K562 (cell line): ENCODE results near the gene SLCO3A1.

Source experiments
- EHMT2 ChIP-seq: fragments of 450-650 bp; IDR thresholded peaks from 2 replicates; pipeline ENCODE4 v1.6.1; 2018; ENCODE audit warnings: antibody characterized with exemption
- FOXJ3 ChIP-seq: sonication (generic); formaldehyde crosslinking; IDR thresholded peaks from 2 replicates; pipeline ENCODE4 v1.4.0; 2020; ENCODE audit warnings: mild to moderate bottlenecking, missing genetic modification reagents
- HMG20A ChIP-seq: fragments of 450-650 bp; formaldehyde crosslinking; conservative IDR thresholded peaks from 2 replicates; pipeline ENCODE4 v1.4.0; 2020; ENCODE audit warnings: mild to moderate bottlenecking, mixed read lengths
- POLR2AphosphoS5 ChIP-seq: IDR thresholded peaks from 2 replicates; pipeline ENCODE4 v1.6.1; 2011; ENCODE audit warnings: mild to moderate bottlenecking, low read depth, low read length, moderate library complexity; ENCODE audit not compliant: control insufficient read depth, insufficient read depth
- ZFX ChIP-seq: sonication (generic); formaldehyde crosslinking; IDR thresholded peaks from 2 replicates; pipeline ENCODE4 v1.8.0; 2022; ENCODE audit warnings: mild to moderate bottlenecking, missing genetic modification reagents, moderate library complexity

- no peak for TF ChIP-seq EHMT2
- TF ChIP-seq POLR2AphosphoS5 = no peak
- TF ChIP-seq FOXJ3 (CRISPR knock-in tag) = no peak
- TF ChIP-seq HMG20A (CRISPR knock-in tag) = no peak
- TF ChIP-seq ZFX (CRISPR knock-in tag) = no peak
Measured at GRCh38 chr15:92025706-92026270, 172.3 kb downstream of the SLCO3A1 start.
